HG02798 (cell line): ENCODE measurements around the gene ACOT2.
"Not testable (repeated sequence)": the region's sequence is repeated elsewhere in the genome, so short reads cannot be mapped to it uniquely, and the experiment has no call there.

Experiments
- ATAC-seq: cut with Tn5 transposase; IDR thresholded peaks from one replicate; pipeline ENCODE4 v1.9.1; 2021; ENCODE audit warnings: mild to moderate bottlenecking; ENCODE audit not compliant: unreplicated experiment, poor library complexity

ACOT2 gene

DNA sequence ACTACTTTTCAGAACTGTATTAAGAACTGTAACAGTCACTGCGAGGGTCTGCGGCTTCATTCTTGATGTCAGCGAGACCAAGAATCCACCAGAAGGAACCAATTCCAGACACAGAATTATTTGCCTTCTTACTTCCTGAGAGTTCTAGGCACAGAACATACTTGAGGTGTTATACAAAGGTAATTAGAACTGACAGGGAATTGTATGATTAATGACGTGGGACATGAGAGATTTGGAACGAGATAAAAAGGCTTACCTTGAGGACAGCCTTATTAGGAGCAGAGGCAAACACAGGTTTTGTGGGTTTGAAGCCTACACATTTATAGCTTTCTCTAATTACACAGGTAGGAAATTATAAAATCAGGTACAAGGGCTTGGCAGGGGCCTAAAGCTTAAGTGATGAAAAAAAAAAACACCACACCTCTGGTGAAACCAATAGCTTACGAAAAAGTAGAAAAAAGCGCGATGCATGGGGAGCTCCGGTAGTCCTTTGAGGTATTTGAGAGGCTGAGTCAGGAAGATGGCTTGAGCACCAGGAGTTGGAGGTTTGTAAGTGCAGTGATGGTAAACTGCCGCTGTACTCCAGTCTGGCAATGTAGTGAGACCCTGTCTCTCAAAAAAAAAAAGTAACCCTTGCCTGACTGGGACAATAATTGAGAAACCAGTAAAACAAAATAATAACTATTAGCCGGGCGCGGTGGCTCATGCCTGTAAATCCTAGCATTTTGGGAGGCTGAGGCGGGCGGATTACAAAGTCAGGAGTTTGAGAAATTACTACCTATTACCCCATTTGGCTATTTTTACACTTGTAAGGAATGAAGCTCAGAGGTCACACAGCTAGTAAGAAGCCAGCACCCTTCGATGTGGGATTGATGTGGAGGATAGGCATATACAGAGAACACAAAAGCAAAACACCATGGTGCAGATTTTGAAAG, 795 bp upstream of the ACOT2 start:
- ATAC-seq = no peak

DNA sequence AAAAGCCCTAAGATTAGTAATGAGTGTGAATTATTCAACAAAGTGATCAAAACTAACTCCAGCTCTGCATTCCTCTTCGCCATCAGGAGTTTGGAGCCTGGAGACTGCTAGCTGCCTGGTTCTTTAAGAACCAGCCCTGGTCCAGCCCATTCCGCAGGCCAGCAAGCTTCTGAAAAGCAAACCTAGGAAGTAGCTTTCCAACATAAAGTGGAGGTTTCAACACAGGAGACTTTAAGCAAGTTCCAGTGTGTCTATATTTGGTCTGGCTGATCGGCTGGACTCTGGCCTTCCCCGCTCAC, 178 bp upstream of the ACOT2 start:
- ATAC-seq = not testable (repeated sequence)

DNA sequence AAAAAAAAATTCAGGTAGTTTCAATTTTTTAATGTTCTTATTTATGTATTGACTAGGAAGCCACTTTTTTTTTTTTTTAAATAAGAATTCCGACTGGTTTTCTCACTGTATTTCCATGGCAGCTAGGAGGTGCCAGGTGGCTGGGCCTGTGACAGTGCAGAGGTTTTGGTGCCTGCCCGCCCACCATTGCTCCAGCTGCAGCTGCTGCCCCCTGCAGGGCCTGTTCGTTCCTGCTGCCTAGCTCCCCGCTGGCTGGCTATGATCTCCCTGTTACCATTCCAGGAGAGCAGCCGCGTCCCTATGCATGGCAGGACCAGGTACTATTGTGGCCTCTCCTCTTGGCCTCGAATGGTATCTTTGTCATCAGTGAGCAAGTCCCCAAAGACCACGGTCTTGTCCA, 1.9 kb downstream of the ACOT2 start:
- peak; percentile 62 for ATAC-seq

GRCh38 chr14:73573034-73573433, 4.0 kb downstream of the ACOT2 start:
- not testable (repeated sequence) for ATAC-seq

DNA sequence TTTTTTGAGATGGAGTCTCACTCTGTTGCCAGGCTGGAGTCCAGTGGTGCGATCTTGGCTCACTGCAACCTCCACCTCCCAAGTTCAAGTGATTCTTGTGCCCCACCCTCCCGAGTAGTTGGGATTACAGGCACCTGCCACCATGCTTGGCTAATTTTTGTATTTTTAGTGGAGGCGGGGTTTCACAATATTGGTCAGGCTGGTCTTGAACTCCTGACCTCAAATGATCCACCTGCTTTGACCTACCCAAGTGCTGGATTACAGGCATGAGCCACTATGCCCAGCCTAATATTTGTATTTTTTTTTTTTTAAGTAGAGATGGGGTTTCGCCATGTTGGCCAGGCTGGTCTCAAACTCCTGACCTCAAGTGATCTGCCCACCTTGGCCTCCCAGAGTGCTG, 4.7 kb downstream of the ACOT2 start:
- not testable (repeated sequence) for ATAC-seq

DNA sequence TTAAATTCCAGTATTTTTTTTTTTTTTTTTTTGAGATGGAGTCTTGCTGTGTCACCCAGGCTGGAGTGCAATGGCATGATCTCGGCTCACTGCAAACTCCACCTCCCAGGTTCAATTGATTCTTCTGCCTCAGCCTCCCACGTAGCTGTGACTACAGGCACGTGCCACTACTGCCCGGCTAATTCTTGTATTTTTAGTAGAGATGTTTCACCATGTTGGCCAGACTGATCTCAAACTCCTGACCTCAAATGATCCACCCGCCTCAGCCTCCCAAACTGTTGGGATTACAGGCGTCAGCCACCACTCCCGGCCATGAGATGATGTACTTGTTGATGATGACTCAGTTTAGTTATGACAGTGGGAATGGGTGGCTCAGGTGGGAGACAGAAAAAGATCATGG, 5.2 kb downstream of the ACOT2 start:
- not testable (repeated sequence) for ATAC-seq

DNA sequence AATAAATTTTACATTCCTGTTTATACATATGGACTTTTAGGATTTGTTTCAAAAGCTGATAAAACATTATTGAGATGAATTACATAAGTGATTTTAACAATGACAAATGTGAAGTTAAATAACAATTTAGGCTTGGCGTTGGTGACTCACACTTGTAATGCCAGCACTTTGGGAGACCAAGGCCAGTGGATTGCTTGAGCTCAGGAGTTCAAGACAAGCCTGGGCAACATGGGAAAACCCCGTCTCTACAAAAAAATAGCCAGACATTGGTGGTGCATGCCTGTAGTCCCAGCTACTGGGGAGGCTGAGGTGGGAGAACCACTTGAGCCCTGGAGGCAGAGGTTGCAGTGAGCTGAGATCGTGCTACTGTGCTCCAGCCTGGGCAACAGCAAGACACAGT, 7.4 kb downstream of the ACOT2 start:
- ATAC-seq = no peak

- not testable (repeated sequence) for ATAC-seq
Observed at GRCh38 chr14:73577214-73577613, 8.2 kb downstream of the ACOT2 start.

- ATAC-seq = not testable (repeated sequence)
Observed at GRCh38 chr14:73582102-73582979, 13.3 kb downstream of the ACOT2 start.

DNA sequence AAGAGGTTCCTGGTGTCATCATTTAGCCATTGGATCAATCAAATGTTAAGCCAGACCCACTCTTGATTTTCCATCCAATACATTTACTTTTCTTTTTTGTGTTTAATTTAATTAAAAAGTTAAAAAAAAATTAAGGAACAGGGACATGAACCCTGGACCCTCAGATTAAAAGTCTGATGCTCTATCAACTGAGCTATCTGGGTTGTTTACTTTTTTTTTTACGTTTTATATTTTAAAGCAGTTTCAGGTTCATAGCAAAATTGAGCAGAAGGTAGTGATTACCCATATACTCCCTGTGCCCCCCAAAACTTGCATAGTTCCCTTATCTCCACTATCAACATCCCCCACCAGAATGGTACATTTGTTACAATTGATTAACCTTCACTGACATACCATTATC, 19.7 kb downstream of the ACOT2 start:
- no peak for ATAC-seq

- no peak for ATAC-seq
Observed at GRCh38 chr14:73589116-73589515, 20.1 kb downstream of the ACOT2 start.

- not testable (repeated sequence) for ATAC-seq
Observed at GRCh38 chr14:73590673-73591004, 21.6 kb downstream of the ACOT2 start.

- ATAC-seq = peak; percentile 77
Observed at GRCh38 chr14:73591690-73592449, 22.9 kb downstream of the ACOT2 start, which contains the start of gene ACOT4. TSS of gene ACOT4 (plus strand) at chr14:73591873. CDS start at chr14:73591960, 87 bp downstream.

- ATAC-seq = no peak
Observed at GRCh38 chr14:73594491-73594890, 25.5 kb downstream of the ACOT2 start.

DNA sequence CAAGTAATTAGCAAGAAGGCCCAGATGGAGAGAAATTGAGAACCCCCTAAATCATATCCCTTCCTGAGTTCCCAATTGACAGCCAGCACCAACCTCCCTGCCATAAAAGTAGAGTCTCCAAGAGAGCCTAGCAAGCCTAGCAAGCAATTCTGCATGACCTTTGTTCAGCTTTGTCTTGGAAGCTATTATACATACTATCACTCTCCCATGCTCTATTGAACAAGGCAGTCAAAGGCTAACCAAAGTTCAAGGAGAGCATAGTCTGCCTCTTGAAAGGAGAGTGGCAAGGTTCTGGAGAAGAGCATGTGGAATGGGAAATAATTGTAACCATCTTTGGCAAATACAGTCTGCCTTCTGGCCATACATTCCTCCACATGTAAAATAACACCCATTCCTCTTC, 30.5 kb downstream of the ACOT2 start:
- ATAC-seq = no peak

DNA sequence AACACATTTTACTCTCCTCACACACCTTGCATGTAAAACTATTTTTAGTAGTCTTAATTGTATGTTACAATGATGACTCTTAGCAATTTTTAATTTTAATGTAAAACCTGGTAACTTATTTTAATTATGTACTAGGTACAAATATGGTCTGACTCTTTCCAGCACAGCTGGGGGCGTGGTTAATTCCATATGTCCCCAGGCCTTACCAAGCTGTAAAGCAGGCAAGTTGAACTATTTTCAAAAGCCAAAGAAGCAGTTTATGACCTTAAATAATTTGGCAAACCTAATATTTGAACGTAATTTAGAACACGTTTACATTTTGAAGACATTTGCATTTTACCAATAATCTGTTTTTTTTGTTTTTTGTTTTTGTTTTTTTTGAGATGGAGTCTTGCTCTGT, 34.0 kb downstream of the ACOT2 start:
- no peak for ATAC-seq

DNA sequence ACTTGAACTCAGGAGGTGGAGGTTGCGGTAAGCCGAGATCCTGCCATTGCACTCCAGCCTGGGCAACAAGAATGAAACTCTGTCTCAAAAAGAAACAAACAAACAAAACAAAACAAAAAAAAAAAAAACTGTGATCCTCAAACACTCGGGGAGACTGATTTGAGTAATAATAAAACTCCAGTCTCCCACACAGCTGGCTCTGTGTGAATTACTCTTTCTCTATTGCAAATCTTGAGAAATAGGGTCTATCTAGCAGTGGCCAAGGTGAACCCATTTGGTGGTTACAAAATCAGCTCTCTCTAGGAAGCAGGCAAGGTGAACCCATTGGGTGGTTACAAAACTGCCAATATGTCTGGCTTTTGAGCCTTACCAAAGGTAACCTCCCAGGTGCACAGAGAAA, 37.3 kb downstream of the ACOT2 start:
- no peak for ATAC-seq

GRCh38 chr14:73607241-73607640, 38.2 kb downstream of the ACOT2 start:
- ATAC-seq = no peak

DNA sequence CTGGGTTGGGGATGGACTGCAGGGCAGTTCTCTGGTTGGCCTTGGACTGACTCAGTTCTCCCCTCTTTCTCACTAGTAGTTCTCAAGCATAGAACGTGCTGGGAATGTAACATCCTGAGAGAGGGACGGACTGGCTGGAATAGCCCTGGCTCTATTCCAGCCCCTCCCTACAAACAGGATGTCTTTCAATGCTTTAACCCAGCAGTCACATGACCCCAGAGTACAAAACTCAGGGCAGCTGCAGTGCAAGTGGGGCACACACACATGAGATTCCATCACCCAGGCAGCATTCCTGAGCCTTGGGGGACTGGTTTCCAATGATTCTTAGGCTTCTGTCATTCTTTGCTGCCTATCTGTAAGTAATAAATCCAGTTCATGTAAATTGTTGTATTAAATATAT, 41.7 kb downstream of the ACOT2 start:
- no peak for ATAC-seq

GRCh38 chr14:73612339-73613045, 43.5 kb downstream of the ACOT2 start, which contains the start of gene ACOT6:
TSS of gene ACOT6 (plus strand) at chr14:73612517. CDS start at chr14:73612572, 55 bp downstream.
- ATAC-seq = peak; percentile 82
